Activated CD4-positive, alpha-beta T cell treated with anti-CD3 and anti-CD28 coated beads for 36 hours (primary cell): Measurements from ENCODE around the gene CREM. TPM values are rescaled to one million over a fixed set of nuclear protein-coding genes. Genes with fewer than 3 reads are reported as not detected.

Source experiments
- ATAC-seq: fragments of 200-7000 bp; cut with Tn5 transposase; one replicate; pipeline ENCODE4 v1.10.0; 2021; ENCODE audit warnings: mild to moderate bottlenecking, moderate library complexity
- CTCF ChIA-PET: fragments of 350-600 bp; sonication (Branson Sonifier 250); formaldehyde crosslinking; loops from one replicate; lab custom pipeline; 2021; ENCODE audit warnings: antibody characterized with exemption; lab: Charles Lee
- POLR2A ChIA-PET: fragments of 350-600 bp; sonication (Branson Sonifier 250); formaldehyde crosslinking; loops from one replicate; lab custom pipeline; 2021; ENCODE audit warnings: antibody characterized with exemption, inconsistent platforms; lab: Charles Lee
- DNase-seq: peaks from one replicate; pipeline ENCODE4 v3.0.0-alpha.2; 2020
- H3K27ac Mint-ChIP-seq: one replicate; pipeline ENCODE4 v1.8.0; 2021; ENCODE audit warnings: mixed read lengths
- H3K27me3 Mint-ChIP-seq: one replicate; pipeline ENCODE4 v1.8.0; 2021; ENCODE audit warnings: mixed read lengths
- H3K36me3 Mint-ChIP-seq: one replicate; pipeline ENCODE4 v1.8.0; 2021; ENCODE audit warnings: low read depth, mixed read lengths
- H3K4me1 Mint-ChIP-seq: one replicate; pipeline ENCODE4 v1.8.0; 2021; ENCODE audit warnings: mixed read lengths
- H3K4me3 Mint-ChIP-seq: one replicate; pipeline ENCODE4 v1.8.0; 2021; ENCODE audit warnings: mild to moderate bottlenecking, moderate library complexity, mixed read lengths
- H3K9me3 Mint-ChIP-seq: one replicate; pipeline ENCODE4 v1.8.0; 2021; ENCODE audit warnings: low read depth, mixed read lengths
- intact Hi-C, 2 experiments: fragments of 100-400 bp; cut with DNase I in 1 of 2; cut with micrococcal nuclease in 1 of 2; formaldehyde crosslinking; loops; one replicate each; pipeline versions ENCODE4 v1.14.2 to v1.15.1; 2022 to 2024; cut with DNase I, micrococcal nuclease
- total RNA-seq, 2 experiments: library from RNA; stranded (reverse); gene quantifications; one replicate each; pipeline ENCODE4 v1.2.3, GENCODE V29; 2021

CREM gene
- total RNA-seq, 2 experiments from 2014 or later = 106 to 126 TPM

- H3K27ac Mint-ChIP-seq = peak overlapping the region; percentile 96
- intact Hi-C loops = loop anchor here (1.0 to 10.0 kb wide), 10 partner anchors 22 to 564 kb away; partner anchors contain the start of genes CREM (in 2 of the 2) and CUL2 (in 1 of the 2)
- H3K4me3 Mint-ChIP-seq = peak overlapping the region; percentile 47
- peak; percentile 83 for ATAC-seq
- H3K4me1 Mint-ChIP-seq = peaks cover 52% of the 10 kb centered on the region
- peak; percentile 94 for DNase-seq
- H3K9me3 Mint-ChIP-seq = no peaks in the 10 kb centered on the region
- peaks cover 2% of the 10 kb centered on the region for H3K27me3 Mint-ChIP-seq
- peaks cover 4% of the 10 kb centered on the region for H3K36me3 Mint-ChIP-seq
- POLR2A ChIA-PET = interaction anchor here (0.7 to 1.4 kb wide), 5 partner anchors 23 to 202 kb away, joined by 3 to 6 read pairs (median 4); partner anchors contain the start of gene CREM
- CTCF ChIA-PET = interaction anchor here (1.0 to 5.5 kb wide), 10 partner anchors 8 to 345 kb away, joined by 3 to 102 read pairs (median 13); partner anchors contain the start of gene CREM
These were observed 91.8 kb downstream of the CREM start for GRCh38 chr10:35218339-35218955.

GRCh38 chr10:35219292-35219691 is 92.6 kb downstream of the CREM start:
- peak; percentile 52 for DNase-seq
- peak overlapping the region; percentile 47 for H3K4me3 Mint-ChIP-seq
- ChIA-PET POLR2A (interaction anchor here (0.7 to 1.4 kb wide), 6 partner anchors 24 to 225 kb away, joined by 3 to 6 read pairs (median 4); partner anchors contain the start of gene CREM), CTCF (interaction anchor here (0.6 to 5.5 kb wide), 13 partner anchors 10 to 487 kb away, joined by 3 to 102 read pairs (median 4); partner anchors contain the start of gene CREM)
- peak; percentile 43 for ATAC-seq
- H3K9me3 Mint-ChIP-seq = no peaks in the 10 kb centered on the region
- H3K27ac Mint-ChIP-seq = peak overlapping the region; percentile 96
- H3K27me3 Mint-ChIP-seq = peaks cover 2% of the 10 kb centered on the region
- intact Hi-C loops = loop anchor here (1.0 to 10.0 kb wide), 4 partner anchors 70 to 564 kb away; no protein-coding TSS in a partner anchor
- no peaks in the 10 kb centered on the region for H3K36me3 Mint-ChIP-seq
- peaks cover 52% of the 10 kb centered on the region for H3K4me1 Mint-ChIP-seq

GRCh38 chr10:35219891-35220890 is 93.5 kb downstream of the CREM start:
- peaks cover 52% of the 10 kb centered on the region for H3K4me1 Mint-ChIP-seq
- ChIA-PET POLR2A (interaction anchor here (0.6 to 1.4 kb wide), 4 partner anchors 25 to 226 kb away, joined by 3 to 6 read pairs (median 4); partner anchors contain the start of gene CREM), CTCF (interaction anchor here (0.7 to 5.5 kb wide), 12 partner anchors 9 to 415 kb away, joined by 3 to 102 read pairs (median 4); partner anchors contain the start of gene CREM)
- no peak overlapping the region for H3K4me3 Mint-ChIP-seq
- peaks cover 2% of the 10 kb centered on the region for H3K27me3 Mint-ChIP-seq
- intact Hi-C loops = loop anchor here (1.0 to 10.0 kb wide), 4 partner anchors 71 to 565 kb away; no protein-coding TSS in a partner anchor
- H3K9me3 Mint-ChIP-seq = no peaks in the 10 kb centered on the region
- DNase-seq (no peak), ATAC-seq (no peak)
- H3K27ac Mint-ChIP-seq = peak overlapping the region; percentile 37
- H3K36me3 Mint-ChIP-seq = no peaks in the 10 kb centered on the region

GRCh38 chr10:35223016-35223415 is 96.4 kb downstream of the CREM start:
- intact Hi-C loops = no loop called here

GRCh38 chr10:35224045-35224740 is 97.5 kb downstream of the CREM start:
- Mint-ChIP-seq H3K4me1 (peaks cover 25% of the 10 kb centered on the region), H3K27me3 (peaks cover 2% of the 10 kb centered on the region), H3K9me3 (no peaks in the 10 kb centered on the region), H3K36me3 (no peaks in the 10 kb centered on the region), H3K27ac (no peak overlapping the region), H3K4me3 (no peak overlapping the region)
- DNase-seq = no peak
- ATAC-seq = no peak
- ChIA-PET CTCF (interaction anchor here (0.8 to 3.8 kb wide), 5 partner anchors 8 to 339 kb away, joined by 3 to 23 read pairs (median 4); partner anchors contain the start of gene CREM), POLR2A (interaction anchor here (0.6 kb wide), 1 partner anchor 23 kb away, joined by 3 read pairs; no protein-coding TSS in a partner anchor)
- intact Hi-C loops = no loop called here

More at GRCh38 chr10:35223016-35223415, 96.4 kb downstream of the CREM start:
- no peaks in the 10 kb centered on the region for H3K36me3 Mint-ChIP-seq
- no peak for ATAC-seq
- peaks cover 2% of the 10 kb centered on the region for H3K27me3 Mint-ChIP-seq
- DNase-seq = no peak
- H3K4me1 Mint-ChIP-seq = peaks cover 37% of the 10 kb centered on the region
- ChIA-PET CTCF (interaction anchor here (1.1 to 3.8 kb wide), 2 partner anchors 99 to 103 kb away, joined by 3 to 23 read pairs; no protein-coding TSS in a partner anchor), POLR2A (no interaction called here)
- no peak overlapping the region for H3K27ac Mint-ChIP-seq
- H3K9me3 Mint-ChIP-seq = no peaks in the 10 kb centered on the region
- H3K4me3 Mint-ChIP-seq = no peak overlapping the region

GRCh38 chr10:35225204-35225603 is 98.6 kb downstream of the CREM start:
- CTCF ChIA-PET = interaction anchor here (0.8 to 1.5 kb wide), 3 partner anchors 9 to 338 kb away, joined by 3 to 5 read pairs (median 4); partner anchors contain the start of gene CREM
- DNase-seq = no peak
- no peak overlapping the region for H3K27ac Mint-ChIP-seq
- H3K27me3 Mint-ChIP-seq = peaks cover 2% of the 10 kb centered on the region
- no peak overlapping the region for H3K4me3 Mint-ChIP-seq
- peaks cover 16% of the 10 kb centered on the region for H3K4me1 Mint-ChIP-seq
- intact Hi-C loops = no loop called here
- H3K9me3 Mint-ChIP-seq = no peaks in the 10 kb centered on the region
- no peaks in the 10 kb centered on the region for H3K36me3 Mint-ChIP-seq
- peak; percentile 59 for ATAC-seq
- POLR2A ChIA-PET = no interaction called here

GRCh38 chr10:35226507-35226906 is 99.9 kb downstream of the CREM start:
- H3K4me3 Mint-ChIP-seq = no peak overlapping the region
- H3K27me3 Mint-ChIP-seq = peaks cover 2% of the 10 kb centered on the region
- no peak overlapping the region for H3K27ac Mint-ChIP-seq
- CTCF ChIA-PET = interaction anchor here (1.2 kb wide), 1 partner anchor 9 kb away, joined by 5 read pairs; no protein-coding TSS in a partner anchor
- ATAC-seq (peak; percentile 72), DNase-seq (no peak)
- H3K4me1 Mint-ChIP-seq = peaks cover 9% of the 10 kb centered on the region
- no peaks in the 10 kb centered on the region for H3K36me3 Mint-ChIP-seq
- no peaks in the 10 kb centered on the region for H3K9me3 Mint-ChIP-seq
- POLR2A ChIA-PET = no interaction called here
- intact Hi-C loops = no loop called here

- intact Hi-C loops = no loop called here
- ATAC-seq (no peak), DNase-seq (no peak)
- H3K36me3 Mint-ChIP-seq = no peaks in the 10 kb centered on the region
- no peaks in the 10 kb centered on the region for H3K9me3 Mint-ChIP-seq
- peaks cover 9% of the 10 kb centered on the region for H3K4me1 Mint-ChIP-seq
- POLR2A ChIA-PET = no interaction called here
- H3K27ac Mint-ChIP-seq = no peak overlapping the region
- CTCF ChIA-PET = interaction anchor here (0.6 to 0.9 kb wide), 2 partner anchors 12 to 527 kb away, joined by 3 read pairs; no protein-coding TSS in a partner anchor
- H3K27me3 Mint-ChIP-seq = peaks cover under 1% of the 10 kb centered on the region
- no peak overlapping the region for H3K4me3 Mint-ChIP-seq
These were observed 101.4 kb downstream of the CREM start for GRCh38 chr10:35228058-35228457.

GRCh38 chr10:35231646-35232045 is 105.0 kb downstream of the CREM start:
- no peak for DNase-seq
- no peaks in the 10 kb centered on the region for H3K9me3 Mint-ChIP-seq
- no peaks in the 10 kb centered on the region for H3K36me3 Mint-ChIP-seq
- ChIA-PET POLR2A (no interaction called here), CTCF (no interaction called here)
- no peaks in the 10 kb centered on the region for H3K27me3 Mint-ChIP-seq
- H3K27ac Mint-ChIP-seq = no peak overlapping the region
- H3K4me3 Mint-ChIP-seq = no peak overlapping the region
- intact Hi-C loops = no loop called here
- no peak for ATAC-seq
- no peaks in the 10 kb centered on the region for H3K4me1 Mint-ChIP-seq

GRCh38 chr10:35232527-35232926 is 105.9 kb downstream of the CREM start:
- intact Hi-C loops = no loop called here
- no peaks in the 10 kb centered on the region for H3K4me1 Mint-ChIP-seq
- H3K27ac Mint-ChIP-seq = no peak overlapping the region
- no peaks in the 10 kb centered on the region for H3K27me3 Mint-ChIP-seq
- CTCF ChIA-PET = no interaction called here
- POLR2A ChIA-PET = no interaction called here
- H3K4me3 Mint-ChIP-seq = no peak overlapping the region
- ATAC-seq (no peak), DNase-seq (no peak)
- H3K36me3 Mint-ChIP-seq = no peaks in the 10 kb centered on the region
- no peaks in the 10 kb centered on the region for H3K9me3 Mint-ChIP-seq
